ENCODE measurements around the gene PCLO.

DNA sequence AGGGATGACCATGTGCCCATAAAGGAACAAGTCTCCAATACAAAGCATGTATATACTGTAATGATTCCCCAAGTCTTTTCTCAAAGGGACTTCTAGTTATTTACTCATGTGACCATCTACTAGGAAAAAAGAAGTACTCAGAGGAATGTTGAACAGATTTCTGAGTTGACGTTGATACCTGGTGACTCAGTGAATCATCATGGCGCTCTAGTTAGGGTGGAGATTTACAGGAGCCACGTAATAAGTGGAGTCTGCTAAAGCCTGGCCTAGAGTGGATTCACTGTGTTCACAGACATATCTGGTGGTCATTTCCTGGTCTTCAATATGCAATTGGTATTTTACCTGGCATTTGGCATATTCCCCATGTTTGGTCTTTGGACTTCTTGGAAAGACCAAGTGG, 416.9 kb downstream of the PCLO start:
- TF ChIP-seq, protein P1, sequence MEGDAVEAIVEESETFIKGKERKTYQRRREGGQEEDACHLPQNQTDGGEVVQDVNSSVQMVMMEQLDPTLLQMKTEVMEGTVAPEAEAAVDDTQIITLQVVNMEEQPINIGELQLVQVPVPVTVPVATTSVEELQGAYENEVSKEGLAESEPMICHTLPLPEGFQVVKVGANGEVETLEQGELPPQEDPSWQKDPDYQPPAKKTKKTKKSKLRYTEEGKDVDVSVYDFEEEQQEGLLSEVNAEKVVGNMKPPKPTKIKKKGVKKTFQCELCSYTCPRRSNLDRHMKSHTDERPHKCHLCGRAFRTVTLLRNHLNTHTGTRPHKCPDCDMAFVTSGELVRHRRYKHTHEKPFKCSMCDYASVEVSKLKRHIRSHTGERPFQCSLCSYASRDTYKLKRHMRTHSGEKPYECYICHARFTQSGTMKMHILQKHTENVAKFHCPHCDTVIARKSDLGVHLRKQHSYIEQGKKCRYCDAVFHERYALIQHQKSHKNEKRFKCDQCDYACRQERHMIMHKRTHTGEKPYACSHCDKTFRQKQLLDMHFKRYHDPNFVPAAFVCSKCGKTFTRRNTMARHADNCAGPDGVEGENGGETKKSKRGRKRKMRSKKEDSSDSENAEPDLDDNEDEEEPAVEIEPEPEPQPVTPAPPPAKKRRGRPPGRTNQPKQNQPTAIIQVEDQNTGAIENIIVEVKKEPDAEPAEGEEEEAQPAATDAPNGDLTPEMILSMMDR (IDR thresholded peaks at IDR 0.05) = no peak
- TF ChIP-seq EP300 (IDR thresholded peaks at IDR 0.05) (no peak), POLR2AphosphoS5 (IDR thresholded peaks at IDR 0.05) (no peak)
